Type B pancreatic cell (in vitro differentiated cells): ENCODE data around the gene GCNT3. TPM values are rescaled to one million over a fixed set of nuclear protein-coding genes. Genes with fewer than 3 reads are reported as not detected.

Experiments
- DNase-seq: peaks from one replicate; pipeline ENCODE4 v3.0.0; 2021; ENCODE audit warnings: mixed read lengths; ENCODE audit not compliant: unreplicated experiment; ENCODE audit errors: extremely low spot score
- H3K27ac Mint-ChIP-seq: 2 replicates; pipeline ENCODE4 v1.8.0; 2021; ENCODE audit warnings: mild to moderate bottlenecking, mixed read lengths
- H3K27me3 Mint-ChIP-seq: 2 replicates; pipeline ENCODE4 v1.8.0; 2021; ENCODE audit warnings: mixed read lengths
- H3K36me3 Mint-ChIP-seq: 2 replicates; pipeline ENCODE4 v1.8.0; 2021; ENCODE audit warnings: mixed read lengths
- H3K4me1 Mint-ChIP-seq: one replicate; pipeline ENCODE4 v1.8.0; 2021; ENCODE audit warnings: mixed read lengths; ENCODE audit not compliant: unreplicated experiment
- H3K4me3 Mint-ChIP-seq: 2 replicates; pipeline ENCODE4 v1.8.0; 2021; ENCODE audit warnings: mild to moderate bottlenecking, mixed read lengths
- H3K9me3 Mint-ChIP-seq: 2 replicates; pipeline ENCODE4 v1.8.0; 2021; ENCODE audit warnings: mixed read lengths
- CTCF ChIP-seq: fragments of 200-600 bp; sonication (generic); conservative IDR thresholded peaks from 2 replicates; pipeline ENCODE4 v1.5.0; 2021; ENCODE audit warnings: antibody characterized with exemption, mild to moderate bottlenecking
- long read RNA-seq: library from polyadenylated mRNA; unstranded; transcript quantifications from one replicate; pipeline ENCODE4 v2.0.0, GENCODE V29; 2020
- total RNA-seq: library from RNA; stranded (reverse); gene quantifications from 2 replicates; pipeline ENCODE4 v1.2.1, GENCODE V29; 2021; ENCODE audit warnings: low replicate concordance

Gene GCNT3
- total RNA-seq = 19.6 and 32.7 TPM in 2 replicates
- long read RNA-seq, full-length matches to known transcripts = 267 of 311 reads
- long read RNA-seq, partial matches to known transcripts = 4 of 311 reads
- long read RNA-seq, other reads (novel, unspliced or antisense) = 40 of 311 reads

- H3K27me3 Mint-ChIP-seq = peaks cover 20% of the 10 kb centered on the region
- DNase-seq = no peak
- no peaks in the 10 kb centered on the region for H3K36me3 Mint-ChIP-seq
- peaks cover 17% of the 10 kb centered on the region for H3K4me1 Mint-ChIP-seq
- peak within 1 kb of the TSS; percentile 61 for H3K4me3 Mint-ChIP-seq
- H3K27ac Mint-ChIP-seq = peak within 1 kb of the TSS; percentile 64
- H3K9me3 Mint-ChIP-seq = peaks cover 3% of the 10 kb centered on the region
- no peak for TF ChIP-seq CTCF
Measured at GRCh38 chr15:59611276-59612260, at the start of gene GCNT3. Gene GCNT3 (plus strand): TSS chr15:59611783. CDS start chr15:59618239, 6,456 bp downstream.

- TF ChIP-seq CTCF = no peak
- no peak overlapping the region for H3K27ac Mint-ChIP-seq
- no peaks in the 10 kb centered on the region for H3K9me3 Mint-ChIP-seq
- no peaks in the 10 kb centered on the region for H3K36me3 Mint-ChIP-seq
- no peak for DNase-seq
- H3K27me3 Mint-ChIP-seq = no peaks in the 10 kb centered on the region
- H3K4me1 Mint-ChIP-seq = no peaks in the 10 kb centered on the region
- H3K4me3 Mint-ChIP-seq = no peak overlapping the region
Measured at GRCh38 chr15:59562448-59563186, 49.0 kb upstream of the GCNT3 start.

GRCh38 chr15:59565299-59565698 lies 46.3 kb upstream of the GCNT3 start:
- Mint-ChIP-seq H3K36me3 (peaks cover 4% of the 10 kb centered on the region), H3K4me3 (no peak overlapping the region)
- no peak for TF ChIP-seq CTCF

GRCh38 chr15:59567324-59567723 lies 44.3 kb upstream of the GCNT3 start:
- DNase-seq = no peak
- no peak for TF ChIP-seq CTCF
- Mint-ChIP-seq H3K27me3 (no peaks in the 10 kb centered on the region), H3K4me1 (peaks cover 11% of the 10 kb centered on the region), H3K9me3 (peaks cover 7% of the 10 kb centered on the region), H3K4me3 (no peak overlapping the region), H3K36me3 (peaks cover 7% of the 10 kb centered on the region), H3K27ac (no peak overlapping the region)

More at GRCh38 chr15:59565299-59565698, 46.3 kb upstream of the GCNT3 start:
- Mint-ChIP-seq H3K4me1 (peaks cover 6% of the 10 kb centered on the region), H3K27me3 (no peaks in the 10 kb centered on the region), H3K9me3 (peaks cover 5% of the 10 kb centered on the region), H3K27ac (no peak overlapping the region)
- DNase-seq = no peak

GRCh38 chr15:59569477-59569876 lies 42.1 kb upstream of the GCNT3 start:
- no peak overlapping the region for H3K4me3 Mint-ChIP-seq
- peaks cover 7% of the 10 kb centered on the region for H3K9me3 Mint-ChIP-seq
- TF ChIP-seq CTCF = no peak
- DNase-seq = no peak
- no peaks in the 10 kb centered on the region for H3K27me3 Mint-ChIP-seq
- peaks cover 12% of the 10 kb centered on the region for H3K4me1 Mint-ChIP-seq
- H3K27ac Mint-ChIP-seq = peak overlapping the region; percentile 97
- H3K36me3 Mint-ChIP-seq = peaks cover 7% of the 10 kb centered on the region
